ENCODE results near the gene SHC4.

The SHC4 gene

GRCh38 chr15:48850648-48851047 lies 113.1 kb downstream of the SHC4 start:
- no peak for DNase-seq (ENCODE audit: low read depth in 1 of 2, low spot score in 1 of 2)

GRCh38 chr15:48845123-48845522 lies 118.6 kb downstream of the SHC4 start:
- no peak for DNase-seq (ENCODE audit: low read depth in 1 of 2, low spot score in 1 of 2)

- no peak for DNase-seq (ENCODE audit: low read depth in 1 of 2, low spot score in 1 of 2)
Observed at GRCh38 chr15:48842501-48842900, 121.2 kb downstream of the SHC4 start.

- no peak for DNase-seq (ENCODE audit: low read depth in 1 of 2, low spot score in 1 of 2)
Observed at GRCh38 chr15:48834756-48835155, 129.0 kb downstream of the SHC4 start.

GRCh38 chr15:48833526-48834239 lies 130.0 kb downstream of the SHC4 start:
- DNase-seq (ENCODE audit: low read depth in 1 of 2, low spot score in 1 of 2), result no peak

GRCh38 chr15:48832648-48833047 lies 131.1 kb downstream of the SHC4 start:
- DNase-seq (ENCODE audit: low read depth in 1 of 2, low spot score in 1 of 2), result no peak

GRCh38 chr15:48828906-48829305 lies 134.8 kb downstream of the SHC4 start:
- no peak for DNase-seq (ENCODE audit: low read depth in 1 of 2, low spot score in 1 of 2)

- no peak for DNase-seq (ENCODE audit: low read depth in 1 of 2, low spot score in 1 of 2)
Observed at GRCh38 chr15:48828471-48828870, 135.2 kb downstream of the SHC4 start.

GRCh38 chr15:48825075-48825474 lies 138.6 kb downstream of the SHC4 start:
- DNase-seq (ENCODE audit: low read depth in 1 of 2, low spot score in 1 of 2), result no peak

- DNase-seq (ENCODE audit: low read depth in 1 of 2, low spot score in 1 of 2), result no peak
Observed at GRCh38 chr15:48823706-48824105, 140.0 kb downstream of the SHC4 start.

- DNase-seq (ENCODE audit: low read depth in 1 of 2, low spot score in 1 of 2), result no peak
Observed at GRCh38 chr15:48823237-48823636, 140.5 kb downstream of the SHC4 start.

GRCh38 chr15:48814286-48814685 lies 149.4 kb downstream of the SHC4 start:
- no peak for DNase-seq (ENCODE audit: low read depth in 1 of 2, low spot score in 1 of 2)

GRCh38 chr15:48811325-48811958 lies 152.3 kb downstream of the SHC4 start:
- no peak for DNase-seq (ENCODE audit: low read depth in 1 of 2, low spot score in 1 of 2)

GRCh38 chr15:48810414-48811324 lies 153.1 kb downstream of the SHC4 start, which contains the start of gene CEP152:
Gene CEP152 (minus strand): TSS chr15:48811069. CDS start chr15:48805649, 5,420 bp downstream.
- peak; percentile 92 to 96 for DNase-seq (ENCODE audit: low read depth in 1 of 2, low spot score in 1 of 2)

- no peak for DNase-seq (ENCODE audit: low read depth in 1 of 2, low spot score in 1 of 2)
Observed at GRCh38 chr15:48806151-48806550, 157.6 kb downstream of the SHC4 start.

GRCh38 chr15:48805591-48805990 lies 158.1 kb downstream of the SHC4 start:
- DNase-seq (ENCODE audit: low read depth in 1 of 2, low spot score in 1 of 2), result no peak

- no peak for DNase-seq (ENCODE audit: low read depth in 1 of 2, low spot score in 1 of 2)
Observed at GRCh38 chr15:48803877-48804276, 159.8 kb downstream of the SHC4 start.

- DNase-seq (ENCODE audit: low read depth in 1 of 2, low spot score in 1 of 2), result no peak
Observed at GRCh38 chr15:48802867-48803266, 160.9 kb downstream of the SHC4 start.

GRCh38 chr15:48802257-48802656 lies 161.5 kb downstream of the SHC4 start:
- DNase-seq (ENCODE audit: low read depth in 1 of 2, low spot score in 1 of 2), result no peak

- no peak for DNase-seq (ENCODE audit: low read depth in 1 of 2, low spot score in 1 of 2)
Observed at GRCh38 chr15:48800811-48801455, 162.8 kb downstream of the SHC4 start.

GRCh38 chr15:48800245-48800644 lies 163.5 kb downstream of the SHC4 start:
- DNase-seq (ENCODE audit: low read depth in 1 of 2, low spot score in 1 of 2), result no peak
